Adrenal gland (tissue), 5 donors: ENCODE measurements around the gene PLXNA4.

Source experiments
- CTCF ChIP-seq, 6 experiments: fragments of 450-650 bp in 4 of 6; fragments of 200-600 bp in 2 of 6; sonication (generic) in 1 of 6; IDR thresholded peaks; 1 replicate in 5 of 6; 2 replicates in 1 of 6; pipeline versions ENCODE4 v1.5.1 to v1.8.0; 2016 to 2021; ENCODE audit warnings: antibody characterized with exemption in 6 of 6, mild to moderate bottlenecking in 2 of 6, moderate library complexity in 1 of 6
- POLR2A ChIP-seq, 2 donors: fragments of 450-650 bp; IDR thresholded peaks; one replicate each; pipeline ENCODE4 v1.6.1; 2017; ENCODE audit warnings: antibody characterized with exemption in 2 of 2, mild to moderate bottlenecking in 2 of 2, moderate library complexity in 1 of 2
- donor health status: DM: no; HTN: no; CAD: no.

- TF ChIP-seq CTCF (IDR thresholded peaks at IDR 0.05), result no peak
- no peak for TF ChIP-seq POLR2A (IDR thresholded peaks at IDR 0.05)
Observed at GRCh38 chr7:132466367-132466766, 109.9 kb downstream of the PLXNA4 start.
